Frontal cortex (tissue), 4 donors: ENCODE data around the gene CUL7. TPM values are rescaled to one million over a fixed set of nuclear protein-coding genes. Genes with fewer than 3 reads are reported as not detected.

ENCODE experiments used
- DNase-seq, 2 donors: peaks; one replicate each; pipeline ENCODE4 v3.0.0; 2012; ENCODE audit warnings: low spot score in 2 of 2
- FAIRE-seq: peaks from 2 replicates; lab custom pipeline; 2012; peaks lifted over from hg19 to GRCh38; lab: Jason Lieb, UNC
- total RNA-seq: library from RNA; depleted of rRNA; stranded (reverse); fragments of >200 nt; gene quantifications from one replicate; pipeline ENCODE4 v1.2.3, GENCODE V29; 2014
- donor health status: control.
- donor health status: control.
- donor health status: control.

Gene CUL7
- total RNA-seq, 1 donor from 2014 or later = 12.6 TPM

GRCh38 chr6:43077981-43078511 is 24.4 kb upstream of the CUL7 start:
- no peak for DNase-seq
- FAIRE-seq = no peak

- DNase-seq (no peak), FAIRE-seq (no peak)
Measured at GRCh38 chr6:43077333-43077809, 23.7 kb upstream of the CUL7 start.

GRCh38 chr6:43076464-43077332 is 23.0 kb upstream of the CUL7 start:
- DNase-seq (no peak), FAIRE-seq (no peak)

GRCh38 chr6:43075670-43076463 is 22.2 kb upstream of the CUL7 start, which contains the start of gene PTK7:
PTK7 (plus strand) TSS chr6:43076314; CDS start chr6:43076489, 175 bp downstream.
- FAIRE-seq = no peak
- peak; percentile 48 to 60 for DNase-seq

- no peak for DNase-seq
- no peak for FAIRE-seq
Measured at GRCh38 chr6:43074847-43075669, 21.4 kb upstream of the CUL7 start.

GRCh38 chr6:43070028-43070632 is 16.5 kb upstream of the CUL7 start:
- no peak for FAIRE-seq
- peak in 1 of 2 donors; percentile 48 for DNase-seq

GRCh38 chr6:43062818-43063217 is 9.2 kb upstream of the CUL7 start:
- DNase-seq (no peak), FAIRE-seq (no peak)

GRCh38 chr6:43061861-43062260 is 8.2 kb upstream of the CUL7 start:
- FAIRE-seq (no peak), DNase-seq (no peak)

GRCh38 chr6:43060755-43061633 is 7.3 kb upstream of the CUL7 start:
- no peak for FAIRE-seq

GRCh38 chr6:43060034-43060754 is 6.5 kb upstream of the CUL7 start:
- FAIRE-seq (no peak), DNase-seq (no peak)

More at GRCh38 chr6:43060755-43061633, 7.3 kb upstream of the CUL7 start:
- no peak for DNase-seq

- DNase-seq (peak; percentile 98 to 100), FAIRE-seq (no peak)
Measured at GRCh38 chr6:43059168-43060033, 5.8 kb upstream of the CUL7 start, which contains the start of the genes KLC4 and MRPL2. KLC4 (plus strand) TSS chr6:43059631; CDS start chr6:43061336, 1,705 bp downstream. MRPL2 (minus strand) TSS chr6:43059434; CDS start chr6:43059381, 53 bp downstream.

- no peak for FAIRE-seq
- no peak for DNase-seq
Measured at GRCh38 chr6:43058531-43058930, 4.9 kb upstream of the CUL7 start.

- FAIRE-seq (no peak), DNase-seq (no peak)
Measured at GRCh38 chr6:43055966-43056365, 2.3 kb upstream of the CUL7 start.

- DNase-seq (no peak), FAIRE-seq (no peak)
Measured at GRCh38 chr6:43054206-43054943, 724 bp upstream of the CUL7 start.

GRCh38 chr6:43052842-43053544 is 658 bp downstream of the CUL7 start:
- no peak for FAIRE-seq

More at GRCh38 chr6:43052842-43053544, 658 bp downstream of the CUL7 start:
- DNase-seq = no peak
